GM19467 (cell line): ENCODE measurements around the gene EIF4G3.
"Not testable (repeated sequence)": the region's sequence is repeated elsewhere in the genome, so short reads cannot be mapped to it uniquely, and the experiment has no call there.

Experiments used
- ATAC-seq: cut with Tn5 transposase; IDR thresholded peaks from one replicate; pipeline ENCODE4 v1.9.1; 2021; ENCODE audit warnings: mild to moderate bottlenecking, moderate library complexity; ENCODE audit not compliant: unreplicated experiment

EIF4G3 gene

DNA sequence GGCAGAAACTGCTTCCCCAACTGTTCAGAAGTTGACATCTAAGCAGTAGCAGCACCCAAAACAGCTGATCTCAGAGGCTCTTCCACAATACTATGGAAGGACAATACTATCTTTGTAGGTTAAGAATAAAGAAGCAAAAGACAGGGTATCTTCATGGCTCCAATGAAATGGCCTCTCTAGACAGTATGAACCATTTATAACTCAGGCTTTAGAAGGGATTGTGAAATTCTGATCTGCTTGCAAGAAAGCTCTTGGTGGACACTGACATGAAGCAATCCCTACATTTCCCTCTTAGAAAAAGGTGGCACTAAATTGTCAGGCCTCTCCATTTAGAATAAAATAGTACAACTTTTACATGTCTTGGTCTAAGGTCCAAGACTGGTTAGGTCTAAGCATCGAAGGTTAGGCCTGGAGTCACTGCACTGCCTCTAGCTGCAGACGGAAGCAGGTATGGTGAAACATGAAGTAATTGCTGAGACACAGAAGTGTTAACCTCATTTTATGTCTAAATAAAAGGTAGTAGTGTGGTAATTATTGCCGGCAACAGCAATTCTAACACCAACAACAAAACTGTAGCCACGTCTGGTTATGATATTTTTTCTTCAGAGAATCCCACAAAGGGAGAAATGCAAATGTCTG is 339.0 kb downstream of the EIF4G3 start:
- no peak for ATAC-seq

DNA sequence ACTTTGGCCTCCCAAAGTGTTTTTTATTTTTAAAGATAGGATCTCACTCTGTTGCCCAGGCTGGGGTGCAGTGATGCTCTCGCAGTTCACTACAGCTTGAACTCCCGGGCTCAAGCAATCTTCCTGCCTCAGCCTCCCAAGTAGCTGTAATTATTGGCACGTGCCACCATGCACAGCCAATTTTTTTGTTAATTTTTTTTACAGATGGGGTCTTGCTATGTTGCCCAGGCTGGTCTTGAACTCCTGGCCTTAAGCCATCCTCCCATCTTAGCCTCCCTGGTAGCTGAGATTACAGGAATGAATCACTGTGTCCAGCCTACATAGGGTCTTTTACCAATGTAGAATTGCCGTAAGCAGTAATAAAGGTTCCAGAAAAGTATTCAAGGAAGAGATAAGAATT is 340.5 kb downstream of the EIF4G3 start:
- ATAC-seq, result no peak

DNA sequence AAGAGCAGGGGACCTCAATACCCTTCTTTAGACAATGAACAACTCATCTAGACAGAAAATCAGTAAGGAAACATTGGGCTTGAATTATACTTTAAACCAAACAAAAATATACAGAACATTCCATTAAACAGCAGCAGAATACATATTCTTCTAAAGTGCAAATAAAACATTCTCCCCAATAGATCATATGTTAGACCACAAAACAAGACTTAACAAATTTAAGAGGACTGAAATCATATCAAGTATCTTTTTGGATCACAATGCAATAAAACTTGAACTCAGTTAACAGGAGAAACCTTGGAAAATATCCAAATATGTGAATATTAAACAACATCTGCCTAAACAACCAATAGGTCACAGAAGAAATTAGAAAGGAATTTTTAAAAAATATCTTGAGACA is 341.9 kb downstream of the EIF4G3 start:
- ATAC-seq, result no peak

DNA sequence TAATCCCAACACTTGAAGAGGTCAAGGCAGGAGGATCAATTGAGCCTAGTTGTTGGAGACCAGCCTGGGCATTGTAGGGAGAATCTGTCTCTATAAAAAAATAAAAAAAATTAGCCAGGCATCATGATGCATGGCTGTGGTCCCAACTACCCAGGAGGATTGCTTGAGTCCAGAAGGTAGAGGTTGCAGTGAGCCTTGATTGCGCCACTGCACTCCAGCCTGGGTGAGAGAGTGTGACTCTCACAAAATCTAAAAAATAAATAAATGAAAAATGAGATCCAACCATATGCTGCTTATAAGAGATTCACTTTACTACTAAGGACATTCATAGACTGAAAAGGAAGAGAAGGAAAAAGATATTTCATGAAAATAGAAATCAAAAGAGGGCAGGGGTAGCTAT is 342.5 kb downstream of the EIF4G3 start:
- no peak for ATAC-seq

DNA sequence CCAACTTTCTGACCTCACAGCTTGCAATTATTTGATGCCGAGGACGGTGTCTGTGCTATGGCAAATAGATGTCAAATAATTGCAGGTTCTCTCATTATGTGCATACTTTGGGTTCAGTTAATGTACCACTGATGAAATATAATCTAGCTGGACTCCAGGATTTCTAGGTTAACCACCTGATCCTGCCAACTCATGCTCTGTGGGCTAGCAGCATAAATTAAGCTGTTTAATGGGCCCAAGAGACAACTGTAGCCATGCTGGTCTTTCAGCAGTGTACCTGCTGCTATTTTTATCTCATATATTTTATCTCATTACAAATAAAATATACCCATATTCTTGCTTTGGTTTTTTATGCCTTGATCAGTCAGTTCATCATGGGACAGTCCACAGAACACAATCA is 346.3 kb downstream of the EIF4G3 start:
- no peak for ATAC-seq

DNA sequence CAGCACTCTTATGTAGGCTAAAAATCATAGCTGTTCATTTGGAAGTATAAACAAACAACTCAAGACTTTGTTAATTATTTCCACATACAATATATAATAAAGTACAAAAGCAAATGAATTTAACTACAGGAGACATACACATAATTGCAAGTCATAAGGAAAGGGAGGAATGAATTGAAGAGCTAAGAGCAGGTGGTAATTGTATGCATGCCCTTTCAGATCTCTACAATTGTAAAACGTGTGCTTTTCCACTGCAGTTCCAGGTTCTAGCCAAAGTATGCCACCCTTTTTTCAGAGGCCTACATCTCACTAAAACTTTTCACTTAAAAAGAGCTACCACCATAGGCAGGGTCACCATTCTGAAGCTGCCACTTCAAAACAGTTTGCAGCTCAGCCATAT is 346.8 kb downstream of the EIF4G3 start:
- no peak for ATAC-seq

DNA sequence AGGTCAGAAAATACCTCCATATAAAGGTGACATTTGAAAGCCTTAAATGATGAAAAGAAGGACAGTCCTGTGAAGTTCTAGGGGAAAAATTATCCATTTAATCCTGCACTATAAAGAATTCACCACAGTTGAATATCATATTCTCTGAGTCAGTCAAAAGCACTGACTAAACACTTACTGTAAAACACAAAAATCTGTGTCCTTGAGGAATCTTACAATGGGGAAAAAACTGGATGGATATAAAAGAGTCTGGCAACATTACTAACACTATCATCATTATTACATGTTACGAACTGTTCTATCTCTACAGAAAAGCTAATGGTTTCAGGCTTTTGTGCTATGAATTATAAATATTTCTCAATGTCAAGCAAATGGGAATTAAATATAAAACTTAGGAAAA is 347.2 kb downstream of the EIF4G3 start:
- no peak for ATAC-seq

DNA sequence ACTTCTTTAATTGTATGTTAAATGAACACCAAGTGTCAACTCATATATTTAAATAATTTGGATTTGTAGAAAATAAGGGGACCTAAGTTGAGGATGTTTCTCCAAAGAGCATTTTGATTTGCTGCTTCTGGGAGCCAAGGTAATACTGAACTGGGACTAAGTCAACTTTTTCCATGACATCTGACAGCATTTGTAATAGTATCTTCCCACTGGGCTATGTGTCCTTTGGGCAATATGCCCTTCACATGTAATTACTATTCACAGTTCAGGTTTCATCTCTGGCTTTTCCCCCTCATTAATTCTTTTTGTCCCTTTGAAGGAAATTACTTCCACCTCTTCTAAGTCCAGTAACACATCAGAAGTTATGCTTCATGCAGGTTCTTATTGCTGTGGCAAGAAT is 352.9 kb downstream of the EIF4G3 start:
- no peak for ATAC-seq

DNA sequence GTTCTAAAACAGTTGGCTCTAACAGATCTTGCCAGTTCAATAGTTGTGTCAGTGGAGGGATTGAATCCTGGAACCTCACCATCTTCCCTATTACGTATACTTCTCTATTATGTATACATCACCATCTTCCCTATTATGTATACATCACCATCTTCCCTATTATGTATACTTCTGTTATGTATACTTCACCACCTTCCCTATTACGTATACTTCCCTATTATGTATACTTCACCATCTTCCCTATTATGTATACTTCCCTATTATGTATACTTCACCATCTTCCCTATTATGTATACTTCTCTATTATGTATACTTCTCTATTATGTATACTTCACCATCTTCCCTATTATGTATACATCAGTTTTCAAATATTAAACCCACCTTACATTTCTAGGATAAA is 355.2 kb downstream of the EIF4G3 start:
- no peak for ATAC-seq

DNA sequence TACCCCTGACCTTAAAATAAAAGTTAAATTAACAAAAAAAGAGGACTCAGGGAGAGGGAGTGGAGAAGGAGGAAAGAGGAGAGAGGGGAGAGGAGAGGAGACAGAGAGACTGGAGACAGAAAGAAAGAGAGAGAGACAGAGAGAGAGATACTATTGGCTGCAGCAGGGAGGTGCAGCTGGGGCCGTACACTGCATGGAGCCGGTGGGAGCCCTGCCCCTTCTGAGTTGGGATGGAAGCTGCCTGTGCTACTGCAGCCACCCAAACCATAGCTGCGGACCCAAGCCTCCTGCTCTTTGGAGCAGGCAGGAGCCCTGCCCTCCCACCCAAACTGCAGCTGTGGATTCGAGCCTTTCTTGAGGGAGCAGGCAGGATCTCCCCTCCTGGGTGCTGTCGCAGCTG is 356.9 kb downstream of the EIF4G3 start:
- ATAC-seq, result no peak

DNA sequence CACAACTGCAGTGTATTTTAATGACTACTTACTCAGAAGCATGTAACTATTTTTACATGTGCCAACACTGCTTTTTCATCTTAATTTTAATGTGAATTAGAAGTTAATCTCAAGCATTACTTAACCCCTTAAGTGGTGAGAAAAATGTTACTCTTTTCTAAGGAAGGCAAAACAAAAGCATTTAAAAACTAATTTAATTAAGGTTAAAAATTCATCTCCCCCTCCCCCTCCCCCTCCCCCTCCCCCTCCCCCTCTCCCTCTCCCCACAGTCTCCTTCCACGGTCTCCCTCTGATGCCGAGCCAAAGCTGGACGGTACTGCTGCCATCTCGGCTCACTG is 362.2 kb downstream of the EIF4G3 start:
- no peak for ATAC-seq

DNA sequence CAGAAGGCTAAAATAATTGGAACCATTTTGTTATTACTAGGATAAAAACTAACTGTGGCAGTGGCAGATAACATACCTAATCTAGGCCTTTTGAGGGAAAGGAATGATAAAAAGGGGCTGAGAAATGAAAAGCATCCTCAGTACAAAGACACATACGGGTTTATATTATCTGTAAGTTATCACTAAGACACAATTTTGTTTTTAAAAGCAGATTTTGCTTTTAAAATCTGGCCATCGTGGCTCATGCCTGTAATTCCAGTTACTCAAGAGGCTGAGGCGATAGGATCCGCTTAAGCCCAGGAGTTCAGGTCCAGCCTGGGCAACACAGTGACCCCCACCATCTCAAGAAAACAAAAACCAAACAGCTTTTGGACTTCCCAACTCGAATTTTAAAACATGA is 364.8 kb downstream of the EIF4G3 start:
- ATAC-seq, result no peak

DNA sequence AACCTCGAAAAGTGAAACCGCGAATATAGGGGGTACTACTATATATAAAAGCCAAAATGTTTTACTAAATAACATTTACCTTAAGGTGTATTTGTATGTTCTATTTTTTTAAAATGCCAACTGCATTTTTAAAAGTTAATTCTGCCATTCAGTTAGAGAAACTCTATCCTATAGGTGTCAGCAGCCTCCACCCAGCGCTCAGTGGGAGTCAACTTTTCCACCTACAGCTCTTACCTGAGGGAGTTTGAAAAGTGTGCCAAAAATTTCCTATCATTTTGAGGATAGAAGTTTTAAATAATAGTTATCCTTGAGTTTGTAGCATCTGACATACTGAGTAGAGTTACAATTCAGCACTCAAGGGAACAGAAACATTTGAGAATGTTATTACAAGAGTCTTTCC is 383.5 kb downstream of the EIF4G3 start:
- no peak for ATAC-seq

DNA sequence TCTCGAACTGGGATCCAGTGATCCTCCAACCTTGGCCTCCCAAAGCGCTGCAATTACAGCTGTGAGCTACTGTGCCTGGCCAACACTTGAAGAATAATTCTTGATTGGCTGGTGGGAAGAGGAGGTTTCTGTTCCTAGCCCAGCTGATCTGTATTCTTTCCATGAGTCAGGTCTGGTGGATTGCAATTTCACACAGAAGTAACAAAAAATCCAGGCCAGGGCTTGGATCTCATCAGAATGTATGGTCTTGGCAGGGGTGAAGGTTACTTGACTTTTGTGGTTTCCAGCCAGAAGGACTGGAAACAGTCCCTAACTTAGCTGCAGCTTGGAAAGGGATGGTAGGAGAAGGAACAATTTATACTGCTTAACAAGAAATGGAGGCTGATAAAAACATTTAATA is 384.5 kb downstream of the EIF4G3 start:
- ATAC-seq, result no peak

DNA sequence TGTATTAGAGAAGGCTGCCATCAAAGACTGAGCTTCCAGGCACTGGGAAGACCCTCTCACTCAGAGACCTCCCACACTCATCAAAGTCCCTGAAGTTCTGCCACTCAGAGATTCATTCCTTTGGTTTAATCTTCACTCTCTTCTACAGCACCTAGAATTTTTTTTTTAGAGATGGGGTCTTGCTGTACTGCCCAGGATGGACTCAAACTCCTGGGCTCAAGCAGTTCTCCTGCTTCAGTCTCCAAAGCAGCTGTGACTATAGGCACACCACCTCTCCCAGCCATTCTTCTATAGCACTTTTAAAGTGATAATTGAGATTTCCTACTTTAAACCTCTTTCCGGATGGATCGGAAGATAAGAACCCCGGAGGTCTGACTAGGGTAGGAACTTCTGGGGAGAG is 385.9 kb downstream of the EIF4G3 start:
- ATAC-seq, result no peak

DNA sequence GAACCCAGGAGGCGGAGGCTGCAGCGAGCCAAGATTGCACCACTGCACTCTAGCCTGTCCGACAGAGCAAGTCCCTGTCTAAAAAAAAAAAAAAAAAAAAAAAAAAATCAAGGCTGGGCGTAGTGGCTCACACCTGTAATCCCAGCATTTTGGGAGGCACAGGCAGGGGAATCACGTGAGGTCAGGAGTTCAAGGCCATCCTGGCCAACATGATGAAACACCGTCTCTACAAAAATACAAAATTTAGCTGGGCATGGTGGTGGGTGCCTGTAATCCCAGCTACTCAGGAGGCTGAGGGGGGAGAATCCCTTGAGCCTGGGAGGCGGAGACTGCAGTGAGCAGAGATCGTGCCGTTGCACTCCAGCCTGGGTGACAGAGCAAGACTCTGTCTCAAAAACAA is 387.1 kb downstream of the EIF4G3 start:
- not testable (repeated sequence) for ATAC-seq

DNA sequence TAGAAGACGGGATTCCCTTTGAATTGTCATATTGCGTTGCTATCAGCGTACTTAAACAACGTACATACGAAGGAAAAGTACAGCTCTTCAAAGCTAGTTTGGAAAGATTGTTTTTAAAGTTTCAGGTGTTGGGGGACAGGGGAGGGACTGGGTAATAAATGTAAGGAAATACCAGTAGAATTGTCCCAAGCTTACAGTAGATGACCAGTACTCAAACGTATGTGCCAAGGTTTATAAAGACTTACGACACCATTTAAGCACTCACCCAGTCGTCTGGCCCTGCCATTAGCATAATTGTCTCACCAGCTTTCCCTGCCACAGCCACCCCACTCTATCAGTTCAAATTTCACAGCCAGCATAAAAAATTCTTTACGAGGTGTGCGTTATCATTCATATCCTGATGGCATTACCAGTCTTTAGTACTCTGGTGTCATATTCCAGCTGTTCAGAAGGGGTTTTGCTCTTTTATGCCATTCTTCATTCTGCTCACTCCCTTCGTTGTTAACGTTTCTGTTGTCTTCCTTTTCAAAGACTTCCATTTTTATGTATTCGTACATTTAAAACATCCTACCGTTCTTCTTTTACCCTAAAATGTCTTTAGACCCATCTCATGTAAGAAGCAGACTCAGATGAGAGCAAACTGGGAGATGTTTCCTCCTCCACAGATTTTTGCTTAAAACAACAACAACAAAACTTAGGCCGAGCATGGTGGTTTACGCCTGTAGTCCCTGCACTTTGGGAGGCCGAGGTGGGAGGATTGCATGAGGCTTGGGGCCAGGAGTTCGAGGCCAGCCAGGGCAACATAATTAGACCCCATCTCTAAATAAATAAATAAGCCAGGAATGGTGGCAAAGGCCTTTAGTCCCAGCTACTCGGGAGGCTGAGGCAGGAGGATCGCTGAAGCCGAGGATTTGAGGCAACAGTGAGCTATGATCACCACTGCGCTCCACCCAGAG is 388.6 kb downstream of the EIF4G3 start:
- no peak for ATAC-seq

DNA sequence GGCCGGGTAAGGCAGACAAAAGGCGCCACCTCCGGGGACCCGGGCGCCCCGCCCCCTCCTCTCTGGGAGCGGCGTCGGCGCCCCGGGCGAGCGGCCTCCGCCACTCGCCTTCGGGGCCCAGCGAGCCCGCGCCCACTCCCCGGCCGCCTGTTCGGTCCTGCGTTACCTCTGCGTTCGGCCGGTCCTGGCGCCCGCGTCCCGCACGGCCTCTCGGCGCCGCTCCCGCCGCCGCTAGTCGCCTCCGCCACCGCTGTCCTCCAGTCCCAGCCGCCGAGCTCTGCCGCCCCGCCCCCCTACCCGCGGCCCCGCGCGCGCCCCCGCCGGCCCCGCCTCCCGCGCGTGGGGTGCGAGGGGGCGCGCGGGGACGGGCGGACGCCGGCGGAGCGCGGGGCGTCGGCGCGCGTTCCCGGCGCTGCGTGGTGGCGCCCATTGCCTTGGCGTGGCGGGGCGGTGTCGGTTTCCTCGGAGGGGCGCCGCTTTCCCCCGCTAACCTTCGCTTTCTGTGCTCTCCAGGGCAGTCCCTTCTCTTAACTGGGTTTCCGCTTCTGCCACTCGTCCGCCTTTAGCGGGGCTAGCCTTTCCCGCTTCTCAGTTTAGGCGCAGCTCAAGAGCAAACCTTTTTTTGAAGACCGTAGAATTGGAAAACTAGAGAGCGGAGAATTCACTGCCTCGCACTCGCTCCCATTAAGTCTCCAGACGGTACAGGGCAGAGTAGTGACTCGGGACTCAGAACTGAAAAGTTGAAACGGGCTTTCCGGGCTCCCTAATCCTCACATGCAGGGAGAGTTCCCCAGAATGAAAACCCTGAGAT is 389.5 kb downstream of the EIF4G3 start, which contains the start of gene HP1BP3:
HP1BP3 (minus strand) TSS at position 279 of the 811 bp plus-strand sequence. CDS start 6,867 bp downstream, outside the sequence.
- ATAC-seq, result peak; percentile 37

DNA sequence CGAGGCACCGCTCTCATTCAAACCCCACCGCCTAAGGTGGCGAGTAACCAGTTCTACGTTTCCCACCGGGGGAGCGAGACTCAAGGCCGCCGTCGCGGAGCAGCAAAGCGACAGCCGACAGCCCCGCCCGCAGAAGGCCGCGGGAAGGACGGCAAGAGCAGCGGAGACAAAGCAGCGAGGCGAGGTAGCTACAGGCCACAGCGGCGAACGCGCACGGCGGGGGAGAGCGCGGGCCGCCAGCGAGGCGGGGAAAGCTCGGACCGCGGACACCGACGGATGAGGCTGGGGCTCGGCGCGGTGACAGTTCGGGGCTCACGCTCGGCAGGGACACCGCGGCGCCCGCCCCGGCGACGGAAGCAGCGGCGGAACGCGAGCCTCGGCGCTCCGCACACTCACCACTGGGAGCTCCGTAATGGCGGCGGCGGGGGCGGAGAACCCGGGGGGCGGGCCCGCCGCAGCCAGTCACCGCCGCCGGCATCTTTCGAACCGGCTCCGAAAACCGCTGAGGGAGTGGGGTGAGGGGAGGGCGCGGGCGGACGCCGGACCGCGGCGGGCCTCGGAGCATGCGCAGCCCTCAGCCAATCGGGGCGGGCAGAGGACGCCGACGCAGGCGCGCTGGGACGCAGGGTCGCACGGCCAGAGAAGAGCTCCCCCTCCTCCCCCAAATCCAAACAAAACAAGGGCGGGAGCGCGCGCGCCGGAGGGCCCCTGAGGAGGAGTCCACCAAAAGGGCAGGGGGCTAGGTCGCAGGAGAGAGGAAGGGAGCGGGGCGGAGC is 390.3 kb downstream of the EIF4G3 start:
- peak; percentile 74 for ATAC-seq

DNA sequence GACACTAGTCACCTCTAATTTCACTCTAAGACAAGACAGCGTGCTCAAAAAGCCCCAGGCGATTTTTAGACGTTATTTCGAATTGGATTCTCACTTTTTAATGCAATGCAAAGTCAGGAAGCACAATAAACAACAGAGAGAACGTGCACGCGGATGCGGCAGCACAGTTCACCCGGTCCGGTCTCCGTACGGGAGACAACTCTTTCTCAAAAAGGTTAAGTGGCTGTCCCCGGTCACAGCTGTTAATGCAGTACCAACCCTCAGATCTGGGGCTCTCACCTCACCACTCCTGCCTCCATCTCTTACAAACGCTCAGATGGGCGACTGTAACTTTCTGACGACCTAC is 390.8 kb downstream of the EIF4G3 start:
- peak; percentile 7 for ATAC-seq

DNA sequence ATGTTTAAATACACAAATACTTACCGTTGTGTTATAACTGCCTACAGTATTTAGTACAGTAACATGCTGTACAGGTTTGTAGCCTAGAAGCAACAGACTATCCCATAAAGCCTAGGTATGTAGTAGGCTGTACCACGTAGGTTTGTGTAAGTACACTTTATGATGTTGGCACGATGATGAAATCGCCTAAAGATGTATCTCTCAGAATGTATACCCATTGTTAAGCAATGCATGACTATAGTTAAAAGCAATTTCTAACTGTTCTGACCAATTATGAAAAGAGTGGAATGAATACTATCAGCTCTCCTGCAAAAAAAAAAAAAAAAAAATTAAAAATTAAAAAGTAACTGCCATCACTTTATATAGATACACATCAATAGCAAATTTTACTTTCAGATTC is 401.0 kb downstream of the EIF4G3 start:
- ATAC-seq, result no peak
